Neural progenitor cell (in vitro differentiated cells): ENCODE measurements around the gene C10orf67. TPM values are rescaled to one million over a fixed set of nuclear protein-coding genes. Genes with fewer than 3 reads are reported as not detected.
"Not testable (repeated sequence)": the region's sequence is repeated elsewhere in the genome, so short reads cannot be mapped to it uniquely, and the experiment has no call there.

Experiments used
- DNase-seq: peaks from one replicate; pipeline ENCODE4 v3.0.0-alpha.2; 2016; ENCODE audit warnings: low spot score
- H2AFZ ChIP-seq: fragments of 200-600 bp; sonication (generic); replicated peaks from 2 replicates; pipeline ENCODE4 v1.6.1; 2016; ENCODE audit warnings: antibody characterized with exemption
- H3F3A ChIP-seq: fragments of 200-600 bp; sonication (generic); 2 replicates; pipeline ENCODE4 v1.6.1; 2016; ENCODE audit warnings: antibody characterized with exemption, low read depth
- H3K27ac ChIP-seq: fragments of 200-600 bp; sonication (generic); 2 replicates; pipeline ENCODE4 v1.5.1; 2016; ENCODE audit warnings: mild to moderate bottlenecking
- H3K27me3 ChIP-seq: fragments of 200-600 bp; sonication (generic); 2 replicates; pipeline ENCODE4 v1.6.1; 2016; ENCODE audit warnings: mild to moderate bottlenecking, moderate library complexity
- H3K36me3 ChIP-seq: fragments of 200-600 bp; sonication (generic); 2 replicates; pipeline ENCODE4 v1.5.1; 2016
- H3K4me1 ChIP-seq: fragments of 200-600 bp; sonication (generic); 2 replicates; pipeline ENCODE4 v1.6.1; 2016; ENCODE audit warnings: mixed run types
- H3K4me2 ChIP-seq: fragments of 200-600 bp; sonication (generic); 2 replicates; pipeline ENCODE4 v1.6.1; 2016
- H3K4me3 ChIP-seq: fragments of 200-600 bp; sonication (generic); 2 replicates; pipeline ENCODE4 v1.5.1; 2016
- H3K79me2 ChIP-seq: fragments of 200-600 bp; sonication (generic); 2 replicates; pipeline ENCODE4 v1.6.1; 2016; ENCODE audit warnings: low read depth
- H3K9ac ChIP-seq: fragments of 200-600 bp; sonication (generic); 2 replicates; pipeline ENCODE4 v1.6.1; 2016
- H3K9me3 ChIP-seq: fragments of 200-600 bp; sonication (generic); 2 replicates; pipeline ENCODE4 v1.5.1; 2016; ENCODE audit warnings: low read depth
- H4K20me1 ChIP-seq: fragments of 200-600 bp; sonication (generic); 2 replicates; pipeline ENCODE4 v1.6.1; 2016; ENCODE audit warnings: low read depth
- H3K27ac Mint-ChIP-seq: 3 replicates; pipeline ENCODE4 v1.8.0; 2021; ENCODE audit warnings: mixed read lengths
- H3K27me3 Mint-ChIP-seq: 2 replicates; pipeline ENCODE4 v1.8.0; 2022; ENCODE audit warnings: low read depth, mild to moderate bottlenecking, inconsistent platforms, moderate library complexity, mixed read lengths; ENCODE audit not compliant: insufficient read depth
- H3K36me3 Mint-ChIP-seq: 3 replicates; pipeline ENCODE4 v1.8.0; 2021; ENCODE audit warnings: mixed read lengths
- H3K4me1 Mint-ChIP-seq: 3 replicates; pipeline ENCODE4 v1.8.0; 2021; ENCODE audit warnings: mixed read lengths
- H3K4me3 Mint-ChIP-seq: 3 replicates; pipeline ENCODE4 v1.8.0; 2021; ENCODE audit warnings: mild to moderate bottlenecking, moderate library complexity, mixed read lengths
- H3K9me3 Mint-ChIP-seq: 3 replicates; pipeline ENCODE4 v1.8.0; 2020; ENCODE audit warnings: mixed read lengths
- EZH2 ChIP-seq: fragments of 200-600 bp; sonication (generic); IDR thresholded peaks from 2 replicates; pipeline ENCODE4 v1.6.1; 2017; ENCODE audit warnings: antibody characterized with exemption, mild to moderate bottlenecking, moderate library complexity
- EZH2phosphoT487 ChIP-seq: fragments of 200-600 bp; sonication (generic); IDR thresholded peaks from 2 replicates; pipeline ENCODE4 v1.6.1; 2017; ENCODE audit warnings: antibody characterized with exemption
- total RNA-seq: library from RNA; depleted of rRNA; stranded (reverse); fragments of >200 nt; gene quantifications from 2 replicates; pipeline ENCODE4 v1.2.3, GENCODE V29; 2015; ENCODE audit warnings: low replicate concordance
- TF ChIP-seq, protein P1 (sequence below): fragments of 200-600 bp; sonication (generic); IDR thresholded peaks from 2 replicates; pipeline ENCODE4 v1.5.1; 2017; ENCODE audit warnings: antibody characterized with exemption, mild to moderate bottlenecking

C10orf67 gene
- total RNA-seq, 1 donor from 2014 or later: not detected

DNA sequence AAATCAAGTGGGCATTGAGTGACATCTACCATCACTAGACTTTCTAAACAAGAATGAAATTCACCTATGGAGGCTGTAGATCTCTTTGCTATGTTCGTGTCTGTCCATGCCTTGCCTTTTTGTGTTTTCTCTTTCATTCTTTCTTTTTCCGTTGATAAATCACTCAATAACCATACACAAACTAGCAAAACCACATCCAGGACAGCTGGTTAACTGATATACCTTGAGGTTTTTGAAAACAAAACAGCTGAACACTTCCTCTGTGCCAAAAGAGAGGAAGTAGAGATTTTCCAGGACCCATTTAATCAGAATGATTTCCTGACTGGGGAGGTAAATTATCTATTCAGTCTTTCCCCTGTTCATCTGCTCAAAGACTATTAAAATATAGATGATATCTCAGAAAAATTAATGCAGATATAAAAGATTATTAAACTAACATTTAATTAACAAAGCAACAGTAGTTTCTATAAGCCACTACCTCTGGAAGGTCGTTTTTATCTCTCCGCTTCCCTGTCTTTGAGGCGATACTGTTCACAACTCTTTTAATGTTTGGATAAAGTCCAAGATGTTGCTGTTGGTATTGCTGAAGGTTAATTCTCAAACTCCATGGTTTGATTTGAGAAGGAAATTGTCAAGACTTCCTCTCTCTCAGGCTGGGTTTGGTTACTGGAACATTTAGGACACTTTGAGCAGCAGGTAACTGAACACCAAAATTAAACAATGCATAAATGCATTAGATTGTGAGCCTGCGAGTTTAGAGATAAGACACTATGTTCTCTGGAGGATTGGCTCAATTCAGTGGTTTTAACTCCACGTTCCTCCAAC is 24.4 kb upstream of the C10orf67 start:
- Mint-ChIP-seq H3K27me3 (peaks cover 5% of the 10 kb centered on the region), H3K36me3 (no peaks in the 10 kb centered on the region), H3K4me1 (peaks cover 18% of the 10 kb centered on the region), H3K4me3 (no peak overlapping the region), H3K27ac (no peak overlapping the region), H3K9me3 (peaks cover 3% of the 10 kb centered on the region)
- no peak for TF ChIP-seq EZH2phosphoT487
- TF ChIP-seq, protein P1, sequence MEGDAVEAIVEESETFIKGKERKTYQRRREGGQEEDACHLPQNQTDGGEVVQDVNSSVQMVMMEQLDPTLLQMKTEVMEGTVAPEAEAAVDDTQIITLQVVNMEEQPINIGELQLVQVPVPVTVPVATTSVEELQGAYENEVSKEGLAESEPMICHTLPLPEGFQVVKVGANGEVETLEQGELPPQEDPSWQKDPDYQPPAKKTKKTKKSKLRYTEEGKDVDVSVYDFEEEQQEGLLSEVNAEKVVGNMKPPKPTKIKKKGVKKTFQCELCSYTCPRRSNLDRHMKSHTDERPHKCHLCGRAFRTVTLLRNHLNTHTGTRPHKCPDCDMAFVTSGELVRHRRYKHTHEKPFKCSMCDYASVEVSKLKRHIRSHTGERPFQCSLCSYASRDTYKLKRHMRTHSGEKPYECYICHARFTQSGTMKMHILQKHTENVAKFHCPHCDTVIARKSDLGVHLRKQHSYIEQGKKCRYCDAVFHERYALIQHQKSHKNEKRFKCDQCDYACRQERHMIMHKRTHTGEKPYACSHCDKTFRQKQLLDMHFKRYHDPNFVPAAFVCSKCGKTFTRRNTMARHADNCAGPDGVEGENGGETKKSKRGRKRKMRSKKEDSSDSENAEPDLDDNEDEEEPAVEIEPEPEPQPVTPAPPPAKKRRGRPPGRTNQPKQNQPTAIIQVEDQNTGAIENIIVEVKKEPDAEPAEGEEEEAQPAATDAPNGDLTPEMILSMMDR: no peak
- no peak for TF ChIP-seq EZH2
- Histone ChIP-seq H3K27ac (no peak overlapping the region), H3K4me1 (no peaks in the 10 kb centered on the region), H3K36me3 (no peaks in the 10 kb centered on the region), H3F3A (no peaks in the 10 kb centered on the region), H3K4me3 (no peak overlapping the region), H3K9ac (no peak overlapping the region), H3K9me3 (no peaks in the 10 kb centered on the region), H3K79me2 (no peaks in the 10 kb centered on the region), H4K20me1 (no peaks in the 10 kb centered on the region), H3K4me2 (no peak overlapping the region), H3K27me3 (no peaks in the 10 kb centered on the region), H2AFZ (no peak overlapping the region)
- DNase-seq: no peak

DNA sequence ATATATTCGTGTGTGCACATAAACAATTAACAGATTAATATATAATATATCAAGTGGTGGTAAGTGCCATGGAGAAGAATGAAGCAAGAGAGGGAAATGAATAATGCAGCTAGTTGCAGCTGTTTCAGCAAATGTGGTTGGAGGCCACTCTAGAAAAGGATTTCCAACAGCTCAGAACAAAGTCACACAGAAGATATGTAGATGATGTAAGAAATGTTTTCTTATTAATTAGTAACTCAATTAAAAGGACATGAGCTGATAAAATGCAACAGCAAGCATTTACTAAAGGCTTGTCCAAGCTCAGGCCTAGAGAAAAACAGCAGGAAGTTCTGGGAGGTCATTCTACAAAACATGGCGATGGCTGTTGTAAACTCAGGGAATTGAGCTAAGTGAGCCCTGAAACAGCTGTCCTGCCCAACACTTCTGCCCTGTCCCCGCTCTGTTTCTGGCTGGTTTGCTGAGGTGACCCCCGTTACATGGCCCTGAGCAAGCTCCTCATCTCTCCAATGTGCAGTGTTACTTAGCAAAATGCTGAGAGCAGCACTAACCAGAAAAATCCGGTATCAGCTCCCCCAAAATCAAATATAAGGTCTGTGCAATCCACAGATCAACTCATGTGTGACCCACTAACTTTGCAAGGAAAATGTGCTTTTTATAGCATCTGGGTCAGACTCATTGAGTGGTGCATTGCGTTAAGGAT is 23.4 kb upstream of the C10orf67 start:
- no peak overlapping the region for H3K4me3 ChIP-seq
- H3K27me3 ChIP-seq: no peaks in the 10 kb centered on the region
- Mint-ChIP-seq H3K4me1 (peaks cover 18% of the 10 kb centered on the region), H3K27me3 (peaks cover 2% of the 10 kb centered on the region), H3K4me3 (no peak overlapping the region), H3K27ac (no peak overlapping the region), H3K9me3 (peaks cover 3% of the 10 kb centered on the region), H3K36me3 (no peaks in the 10 kb centered on the region)
- no peak overlapping the region for H3K27ac ChIP-seq
- H4K20me1 ChIP-seq: no peaks in the 10 kb centered on the region
- no peaks in the 10 kb centered on the region for H3K4me1 ChIP-seq
- no peak overlapping the region for H3K4me2 ChIP-seq
- H2AFZ ChIP-seq: no peak overlapping the region
- no peaks in the 10 kb centered on the region for H3K9me3 ChIP-seq
- H3K36me3 ChIP-seq: no peaks in the 10 kb centered on the region
- H3K9ac ChIP-seq: no peak overlapping the region
- no peak for TF ChIP-seq EZH2phosphoT487
- TF ChIP-seq, protein P1: no peak
- no peaks in the 10 kb centered on the region for H3F3A ChIP-seq
- DNase-seq: no peak
- no peaks in the 10 kb centered on the region for H3K79me2 ChIP-seq

DNA sequence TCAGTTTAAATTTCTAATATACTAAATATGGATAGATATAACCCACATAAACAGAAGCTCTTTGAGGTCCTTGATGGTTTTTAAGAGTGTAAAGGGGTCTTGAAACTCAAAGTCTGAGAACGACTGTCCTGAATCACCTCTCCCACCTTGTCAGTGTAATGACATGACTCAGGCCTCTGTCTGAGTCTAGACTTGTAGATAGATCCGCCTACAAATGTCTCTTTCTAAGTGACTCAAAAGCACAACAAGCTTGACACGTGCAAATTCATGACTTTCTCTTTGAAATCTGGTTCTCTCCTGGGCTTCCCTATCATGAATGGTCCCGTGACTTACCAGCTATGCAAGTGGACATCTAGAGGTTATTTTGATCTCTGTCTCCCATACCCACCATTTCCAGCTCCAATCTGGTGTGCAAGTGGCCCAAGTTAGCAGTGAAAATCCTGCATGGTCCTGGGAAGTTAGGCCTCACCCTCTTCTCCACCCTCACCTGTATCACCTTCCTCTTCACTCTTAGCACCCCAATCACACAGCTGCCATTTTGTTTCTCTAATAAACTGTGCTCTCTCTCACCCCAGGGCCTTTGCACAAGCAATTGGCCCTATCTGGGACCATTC is 20.9 kb upstream of the C10orf67 start:
- not testable (repeated sequence) for H3K27me3 ChIP-seq, H3K4me3 Mint-ChIP-seq, H3K27me3 Mint-ChIP-seq, H3K9ac ChIP-seq, H3K36me3 ChIP-seq, H3K4me1 ChIP-seq, H3F3A ChIP-seq, DNase-seq, H2AFZ ChIP-seq, H3K27ac ChIP-seq, H3K36me3 Mint-ChIP-seq, H3K4me3 ChIP-seq, H4K20me1 ChIP-seq, H3K4me2 ChIP-seq, H3K79me2 ChIP-seq, H3K9me3 ChIP-seq, H3K27ac Mint-ChIP-seq, H3K9me3 Mint-ChIP-seq
- H3K4me1 Mint-ChIP-seq: peaks cover 18% of the 10 kb centered on the region
